Nephron progenitor cell (in vitro differentiated cells): ENCODE results near the gene RSPH1.

Source experiments
- DNase-seq: peaks from one replicate; pipeline ENCODE4 v3.0.0; 2021
- H3K27ac Mint-ChIP-seq: 2 replicates; pipeline ENCODE4 v1.8.0; 2021; ENCODE audit warnings: mild to moderate bottlenecking, moderate library complexity, mixed read lengths
- H3K27me3 Mint-ChIP-seq: 2 replicates; pipeline ENCODE4 v1.8.0; 2021; ENCODE audit warnings: mild to moderate bottlenecking, low read depth, mixed read lengths; ENCODE audit not compliant: poor library complexity
- H3K36me3 Mint-ChIP-seq: 2 replicates; pipeline ENCODE4 v1.8.0; 2021; ENCODE audit warnings: low read depth, mixed read lengths
- H3K4me1 Mint-ChIP-seq: 2 replicates; pipeline ENCODE4 v1.8.0; 2021; ENCODE audit warnings: mixed read lengths
- H3K4me3 Mint-ChIP-seq: 2 replicates; pipeline ENCODE4 v1.8.0; 2021; ENCODE audit warnings: mild to moderate bottlenecking, moderate library complexity, mixed read lengths
- H3K9me3 Mint-ChIP-seq: 2 replicates; pipeline ENCODE4 v1.8.0; 2021; ENCODE audit warnings: mild to moderate bottlenecking, moderate library complexity, mixed read lengths
- TF ChIP-seq, protein P1 (sequence below): fragments of 200-600 bp; sonication (generic); IDR thresholded peaks from 2 replicates; pipeline ENCODE4 v1.5.0; 2021; ENCODE audit warnings: antibody characterized with exemption

The RSPH1 gene

DNA sequence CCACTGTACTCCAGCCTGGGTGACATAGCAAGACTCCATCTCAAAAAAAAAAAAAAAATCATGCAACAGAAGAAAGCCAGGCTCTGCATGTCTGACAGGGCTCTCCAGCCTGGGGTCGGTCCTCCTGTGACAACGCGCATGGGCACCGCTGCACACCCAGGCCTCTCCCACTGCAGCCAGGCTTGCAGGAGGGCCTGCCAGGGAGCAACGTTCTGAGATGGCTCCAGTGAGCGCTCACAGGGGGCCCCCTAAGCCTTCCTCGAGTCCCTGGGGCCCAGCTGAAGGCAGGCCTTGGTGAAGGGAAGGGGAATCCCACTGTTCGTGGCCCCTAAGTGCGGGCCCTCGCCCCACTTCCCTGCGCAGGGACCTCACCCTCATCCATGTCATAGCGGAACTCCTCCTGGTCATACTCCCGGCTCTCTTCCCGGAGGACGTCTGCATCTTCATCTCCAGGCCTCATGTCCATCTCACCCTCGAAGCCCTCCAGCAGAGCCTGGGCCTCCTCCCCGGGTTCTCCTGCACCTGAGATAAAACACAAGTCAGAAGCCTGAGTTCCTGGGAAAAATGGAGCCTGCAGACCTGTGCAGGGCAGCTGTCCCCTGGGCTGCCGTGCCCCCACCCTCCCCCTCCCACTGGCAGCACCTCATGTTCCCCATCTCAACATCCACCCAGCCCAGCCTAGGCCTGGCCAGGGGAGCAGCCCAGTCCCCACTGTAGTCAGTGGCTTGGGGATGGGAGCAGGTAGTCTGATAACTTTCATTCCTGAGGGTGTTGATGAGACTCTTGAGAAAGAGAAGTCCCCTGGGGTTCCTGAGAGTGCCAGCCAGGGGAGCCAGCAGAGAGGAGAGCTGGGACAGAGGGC, 20.3 kb downstream of the RSPH1 start:
- no peak for DNase-seq
- no peak overlapping the region for H3K4me3 Mint-ChIP-seq
- no peak overlapping the region for H3K27ac Mint-ChIP-seq
- TF ChIP-seq, protein P1, sequence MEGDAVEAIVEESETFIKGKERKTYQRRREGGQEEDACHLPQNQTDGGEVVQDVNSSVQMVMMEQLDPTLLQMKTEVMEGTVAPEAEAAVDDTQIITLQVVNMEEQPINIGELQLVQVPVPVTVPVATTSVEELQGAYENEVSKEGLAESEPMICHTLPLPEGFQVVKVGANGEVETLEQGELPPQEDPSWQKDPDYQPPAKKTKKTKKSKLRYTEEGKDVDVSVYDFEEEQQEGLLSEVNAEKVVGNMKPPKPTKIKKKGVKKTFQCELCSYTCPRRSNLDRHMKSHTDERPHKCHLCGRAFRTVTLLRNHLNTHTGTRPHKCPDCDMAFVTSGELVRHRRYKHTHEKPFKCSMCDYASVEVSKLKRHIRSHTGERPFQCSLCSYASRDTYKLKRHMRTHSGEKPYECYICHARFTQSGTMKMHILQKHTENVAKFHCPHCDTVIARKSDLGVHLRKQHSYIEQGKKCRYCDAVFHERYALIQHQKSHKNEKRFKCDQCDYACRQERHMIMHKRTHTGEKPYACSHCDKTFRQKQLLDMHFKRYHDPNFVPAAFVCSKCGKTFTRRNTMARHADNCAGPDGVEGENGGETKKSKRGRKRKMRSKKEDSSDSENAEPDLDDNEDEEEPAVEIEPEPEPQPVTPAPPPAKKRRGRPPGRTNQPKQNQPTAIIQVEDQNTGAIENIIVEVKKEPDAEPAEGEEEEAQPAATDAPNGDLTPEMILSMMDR: no peak
- H3K4me1 Mint-ChIP-seq: peaks cover 36% of the 10 kb centered on the region
- H3K9me3 Mint-ChIP-seq: no peaks in the 10 kb centered on the region
- H3K27me3 Mint-ChIP-seq: peaks cover 23% of the 10 kb centered on the region
- H3K36me3 Mint-ChIP-seq: no peaks in the 10 kb centered on the region

DNA sequence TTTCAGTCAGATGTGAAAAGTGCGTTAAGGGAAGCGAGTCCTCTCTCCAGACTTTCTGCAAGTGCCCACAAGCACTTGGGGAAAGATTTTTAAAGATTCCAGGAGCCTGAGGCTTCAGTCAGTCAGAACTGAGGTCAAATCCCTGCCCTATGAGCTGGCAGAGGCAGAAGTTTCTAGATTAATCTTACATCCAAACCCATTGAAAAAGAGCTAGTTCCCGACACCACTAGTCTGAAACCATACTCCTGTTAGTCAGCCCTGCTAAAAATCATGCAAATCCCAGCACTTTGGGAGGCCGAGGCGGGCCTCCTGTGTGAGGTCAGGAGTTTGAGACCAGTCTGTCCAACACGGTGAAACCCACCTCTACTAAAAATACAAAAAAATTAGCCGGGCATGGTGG, 21.0 kb downstream of the RSPH1 start:
- TF ChIP-seq, protein P1: no peak
- H3K27me3 Mint-ChIP-seq: peaks cover 23% of the 10 kb centered on the region

DNA sequence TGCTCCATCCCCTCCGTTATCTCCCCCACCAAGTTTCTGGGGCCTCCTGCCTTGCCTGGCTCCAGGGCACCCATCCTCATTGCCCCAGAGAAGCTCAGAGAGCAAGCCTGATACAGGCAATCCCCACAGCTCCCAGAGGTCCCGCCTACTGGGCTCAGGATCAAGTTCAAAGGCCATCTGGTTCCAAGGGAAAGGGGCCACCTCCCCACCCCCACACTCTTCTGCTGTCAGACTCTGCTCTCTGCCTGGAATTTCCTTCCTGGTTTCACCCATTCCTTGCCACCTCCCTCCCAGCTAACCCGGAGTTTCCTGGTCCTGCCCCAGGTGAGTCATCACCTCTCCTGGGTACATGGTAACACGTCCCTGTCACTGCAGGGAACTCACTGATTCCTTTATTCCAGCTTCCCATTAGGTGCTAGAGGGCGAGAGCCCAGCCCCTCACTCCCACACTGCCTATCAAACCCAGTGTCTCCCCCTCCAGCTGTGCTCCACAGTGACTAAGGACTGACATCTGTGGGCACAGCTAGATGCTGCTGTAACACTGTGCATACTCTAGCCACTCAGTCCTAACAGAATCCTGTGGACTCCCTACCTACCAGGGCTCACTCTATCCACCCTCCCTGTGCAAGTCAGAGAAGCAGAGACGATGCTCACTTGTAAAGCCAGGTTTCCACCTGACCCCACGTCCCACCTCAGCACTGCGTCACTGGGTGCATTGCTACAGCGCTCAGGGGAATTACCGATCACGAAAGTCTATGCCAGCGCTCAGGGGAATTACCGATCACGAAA, 21.8 kb downstream of the RSPH1 start:
- no peaks in the 10 kb centered on the region for H3K9me3 Mint-ChIP-seq
- DNase-seq: no peak
- no peak overlapping the region for H3K27ac Mint-ChIP-seq
- H3K36me3 Mint-ChIP-seq: no peaks in the 10 kb centered on the region
- TF ChIP-seq, protein P1: no peak
- peaks cover 32% of the 10 kb centered on the region for H3K4me1 Mint-ChIP-seq
- H3K27me3 Mint-ChIP-seq: peaks cover 23% of the 10 kb centered on the region
- H3K4me3 Mint-ChIP-seq: no peak overlapping the region

More for the DNA sequence above, 21.0 kb downstream of the RSPH1 start:
- Mint-ChIP-seq H3K36me3 (no peaks in the 10 kb centered on the region), H3K4me1 (peaks cover 36% of the 10 kb centered on the region), H3K4me3 (no peak overlapping the region), H3K9me3 (no peaks in the 10 kb centered on the region), H3K27ac (no peak overlapping the region)
- DNase-seq: no peak

DNA sequence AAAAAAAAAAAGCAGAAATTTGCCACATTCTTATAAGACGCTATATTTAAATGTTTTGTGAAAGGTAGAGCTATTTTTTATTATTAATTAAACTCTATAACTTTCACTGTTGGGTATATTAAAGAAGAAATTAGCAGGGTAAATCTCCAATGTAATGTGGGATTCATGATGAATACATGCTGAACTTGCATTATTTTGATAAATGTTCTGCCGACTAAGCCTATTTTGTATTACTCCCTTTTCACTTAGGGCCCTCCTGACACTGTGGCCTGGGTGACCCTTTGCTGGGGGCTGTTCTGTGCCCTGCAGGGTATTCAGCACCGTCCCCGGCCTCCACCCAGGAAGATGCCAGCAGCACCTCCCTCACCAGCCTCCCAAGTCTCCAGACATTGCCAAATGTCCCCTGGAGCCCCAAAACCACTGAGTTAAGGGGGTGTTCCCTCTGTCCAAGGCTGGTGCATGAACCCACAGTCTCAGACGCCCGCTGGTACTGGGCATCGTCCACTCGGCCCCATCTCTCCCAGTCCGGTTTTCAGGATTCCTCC, 22.5 kb downstream of the RSPH1 start:
- no peak for DNase-seq
- H3K27ac Mint-ChIP-seq: no peak overlapping the region
- TF ChIP-seq, protein P1: no peak
- H3K9me3 Mint-ChIP-seq: no peaks in the 10 kb centered on the region
- peaks cover 23% of the 10 kb centered on the region for H3K27me3 Mint-ChIP-seq
- H3K4me1 Mint-ChIP-seq: peaks cover 35% of the 10 kb centered on the region
- no peak overlapping the region for H3K4me3 Mint-ChIP-seq
- no peaks in the 10 kb centered on the region for H3K36me3 Mint-ChIP-seq

DNA sequence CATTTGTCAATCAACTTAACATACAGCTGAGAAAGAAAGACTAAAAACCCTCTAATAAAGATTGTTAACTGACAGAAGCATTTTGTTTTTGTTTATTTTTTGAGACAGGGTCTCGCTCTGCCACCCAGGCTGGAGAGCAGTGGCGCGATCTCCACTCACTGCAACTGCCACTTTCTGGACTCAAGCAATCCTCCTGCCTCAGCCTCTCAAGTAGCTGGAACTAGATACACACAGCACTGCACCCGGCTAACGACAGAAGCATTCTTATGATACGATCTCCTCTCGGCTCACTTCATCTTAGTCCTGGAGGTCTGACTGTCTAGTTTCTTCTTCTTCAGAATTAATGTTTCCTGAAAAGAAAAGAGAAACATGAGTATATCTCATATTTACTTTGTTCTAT, 23.5 kb downstream of the RSPH1 start:
- DNase-seq: no peak
- H3K9me3 Mint-ChIP-seq: no peaks in the 10 kb centered on the region
- H3K4me1 Mint-ChIP-seq: peaks cover 45% of the 10 kb centered on the region
- peaks cover 23% of the 10 kb centered on the region for H3K27me3 Mint-ChIP-seq
- TF ChIP-seq, protein P1: no peak
- no peaks in the 10 kb centered on the region for H3K36me3 Mint-ChIP-seq
- H3K27ac Mint-ChIP-seq: no peak overlapping the region
- no peak overlapping the region for H3K4me3 Mint-ChIP-seq
